H9 (cell line): Measurements from ENCODE around the gene PPP2R3B. TPM values are rescaled to one million over a fixed set of nuclear protein-coding genes. Genes with fewer than 3 reads are reported as not detected.

Experiments used
- DNase-seq: peaks from one replicate; pipeline ENCODE4 v3.0.0-alpha.2; 2017
- H2AFZ ChIP-seq: one replicate; pipeline ENCODE4 v1.6.1; 2013; ENCODE audit warnings: mild to moderate bottlenecking, low read length, control low read depth, moderate library complexity
- H2AK5ac ChIP-seq: 2 replicates; pipeline ENCODE4 v1.6.1; 2013; ENCODE audit warnings: low read length, control low read depth, mixed read lengths; ENCODE audit not compliant: insufficient read length
- H2BK120ac ChIP-seq: one replicate; pipeline ENCODE4 v1.6.1; 2013; ENCODE audit warnings: low read depth, mild to moderate bottlenecking, low read length, control low read depth, inconsistent platforms; ENCODE audit not compliant: poor library complexity, severe bottlenecking
- H2BK12ac ChIP-seq: 2 replicates; pipeline ENCODE4 v1.6.1; 2013; ENCODE audit warnings: low read length, control low read depth, mixed read lengths, low read depth; ENCODE audit not compliant: insufficient read length
- H2BK15ac ChIP-seq: 2 replicates; pipeline ENCODE4 v1.6.1; 2013; ENCODE audit warnings: low read depth, low read length, control low read depth
- H2BK20ac ChIP-seq: one replicate; pipeline ENCODE4 v1.6.1; 2013; ENCODE audit warnings: low read depth, mild to moderate bottlenecking, low read length, control low read depth, inconsistent platforms; ENCODE audit not compliant: poor library complexity, severe bottlenecking
- H2BK5ac ChIP-seq: 2 replicates; pipeline ENCODE4 v1.6.1; 2013; ENCODE audit warnings: low read length, control low read depth, mixed read lengths; ENCODE audit not compliant: insufficient read length
- H3K14ac ChIP-seq: 2 replicates; pipeline ENCODE4 v1.6.1; 2013; ENCODE audit warnings: low read length, control low read depth; ENCODE audit not compliant: insufficient read depth
- H3K18ac ChIP-seq: 2 replicates; pipeline ENCODE4 v1.6.1; 2013; ENCODE audit warnings: low read depth, mild to moderate bottlenecking, mixed read lengths, low read length, control low read depth; ENCODE audit not compliant: insufficient read length
- H3K23ac ChIP-seq: 2 replicates; pipeline ENCODE4 v1.6.1; 2013; ENCODE audit warnings: low read length, control low read depth, mixed read lengths, low read depth; ENCODE audit not compliant: insufficient read length
- H3K23me2 ChIP-seq: 2 replicates; pipeline ENCODE4 v1.6.1; 2013; ENCODE audit warnings: low read depth, mild to moderate bottlenecking, mixed read lengths, low read length, control low read depth; ENCODE audit not compliant: insufficient read length, poor library complexity, severe bottlenecking
- H3K27ac ChIP-seq: 2 replicates; pipeline ENCODE4 v1.5.1; 2013; ENCODE audit warnings: low read length, control low read depth, mixed read lengths, low read depth; ENCODE audit not compliant: insufficient read length
- H3K27me3 ChIP-seq: 2 replicates; pipeline ENCODE4 v1.6.1; 2013; ENCODE audit warnings: low read length, control low read depth, inconsistent platforms; ENCODE audit not compliant: insufficient read depth
- H3K4ac ChIP-seq: 2 replicates; pipeline ENCODE4 v1.6.1; 2013; ENCODE audit warnings: low read depth, mild to moderate bottlenecking, control low read depth, inconsistent platforms, low read length, moderate library complexity
- H3K4me1 ChIP-seq: 2 replicates; pipeline ENCODE4 v1.6.1; 2013; ENCODE audit warnings: low read length, control low read depth, inconsistent platforms; ENCODE audit not compliant: insufficient read depth
- H3K4me2 ChIP-seq: 2 replicates; pipeline ENCODE4 v1.6.1; 2013; ENCODE audit warnings: low read length, control low read depth, mixed read lengths; ENCODE audit not compliant: insufficient read length, insufficient read depth
- H3K56ac ChIP-seq: 2 replicates; pipeline ENCODE4 v1.6.1; 2013; ENCODE audit warnings: low read depth, mild to moderate bottlenecking, mixed read lengths, low read length, control low read depth; ENCODE audit not compliant: insufficient read length
- H3K79me1 ChIP-seq: 2 replicates; pipeline ENCODE4 v1.6.1; 2013; ENCODE audit warnings: low read depth, mild to moderate bottlenecking, moderate library complexity, low read length, control low read depth, inconsistent platforms; ENCODE audit not compliant: insufficient read depth, poor library complexity, severe bottlenecking
- H3K79me2 ChIP-seq: 2 replicates; pipeline ENCODE4 v1.6.1; 2013; ENCODE audit warnings: low read length, control low read depth, inconsistent platforms; ENCODE audit not compliant: insufficient read depth
- H3K9ac ChIP-seq: 2 replicates; pipeline ENCODE4 v1.6.1; 2013; ENCODE audit warnings: low read length, control low read depth, mixed read lengths; ENCODE audit not compliant: insufficient read length; ENCODE audit errors: extremely low read depth
- H3K9me3 ChIP-seq: one replicate; pipeline ENCODE4 v1.6.1; 2013; ENCODE audit warnings: low read depth, low read length, inconsistent platforms; ENCODE audit not compliant: control insufficient read depth
- H3T11ph ChIP-seq: one replicate; pipeline ENCODE4 v1.6.1; 2013; ENCODE audit warnings: mild to moderate bottlenecking, low read length, control low read depth, inconsistent platforms
- H4K20me1 ChIP-seq: one replicate; pipeline ENCODE4 v1.6.1; 2013; ENCODE audit not compliant: control insufficient read depth, insufficient read length, insufficient read depth
- H4K5ac ChIP-seq: 2 replicates; pipeline ENCODE4 v1.6.1; 2013; ENCODE audit warnings: low read depth, mild to moderate bottlenecking, mixed read lengths, low read length, control low read depth; ENCODE audit not compliant: insufficient read length
- H4K8ac ChIP-seq: replicated peaks from 2 replicates; pipeline ENCODE4 v1.6.1; 2013; ENCODE audit warnings: low read length, control low read depth, mixed read lengths, low read depth; ENCODE audit not compliant: insufficient read length
- H4K91ac ChIP-seq: 2 replicates; pipeline ENCODE4 v1.6.1; 2013; ENCODE audit warnings: low read depth, mild to moderate bottlenecking, moderate library complexity, mixed read lengths, low read length, control low read depth; ENCODE audit not compliant: insufficient read length
- H3K27ac Mint-ChIP-seq, 3 experiments: 2 replicates in 2 of 3; 3 replicates in 1 of 3; pipeline ENCODE4 v1.8.0; 2020 to 2021; ENCODE audit warnings: mixed read lengths in 3 of 3, mild to moderate bottlenecking in 1 of 3, moderate library complexity in 1 of 3
- H3K27me3 Mint-ChIP-seq: 2 replicates; pipeline ENCODE4 v1.8.0; 2021; ENCODE audit warnings: low read depth, mild to moderate bottlenecking, moderate library complexity, mixed read lengths
- H3K36me3 Mint-ChIP-seq, 3 experiments: 2 replicates in 2 of 3; 3 replicates in 1 of 3; pipeline ENCODE4 v1.8.0; 2020 to 2021; ENCODE audit warnings: low read depth in 3 of 3, mixed read lengths in 3 of 3; ENCODE audit not compliant: insufficient read depth in 1 of 3
- H3K4me1 Mint-ChIP-seq, 2 experiments: 2 replicates each; pipeline ENCODE4 v1.8.0; 2020; ENCODE audit warnings: mixed read lengths in 2 of 2
- H3K4me3 Mint-ChIP-seq, 2 experiments: 2 replicates in 1 of 2; 3 replicates in 1 of 2; pipeline ENCODE4 v1.8.0; 2020 to 2021; ENCODE audit warnings: mild to moderate bottlenecking in 2 of 2, mixed read lengths in 2 of 2, moderate library complexity in 1 of 2
- H3K9me3 Mint-ChIP-seq, 2 experiments: 2 replicates in 1 of 2; 3 replicates in 1 of 2; pipeline ENCODE4 v1.8.0; 2020; ENCODE audit warnings: mild to moderate bottlenecking in 2 of 2, mixed read lengths in 2 of 2, moderate library complexity in 1 of 2
- WGBS: extraction: QIAGEN DNeasy Blood & Tissue Kit; methylation state at CpG from one replicate; pipeline ENCODE4 v1.1.7; 2013; ENCODE audit warnings: missing lambda C conversion rate, low lambda C conversion rate, mixed read lengths; ENCODE audit not compliant: insufficient read length; ENCODE audit errors: extremely low coverage; 5-methylcytosine and 5-hydroxymethylcytosine counted together
- total RNA-seq: library from RNA; stranded (reverse); gene quantifications from 2 replicates; pipeline ENCODE4 v1.2.1, GENCODE V29; 2021
- TF ChIP-seq, protein P1 (sequence below): fragments of 200-600 bp; sonication (generic); conservative IDR thresholded peaks from 3 replicates; pipeline ENCODE4 v1.8.0; 2021; ENCODE audit warnings: antibody characterized with exemption, mild to moderate bottlenecking

PPP2R3B gene
- total RNA-seq, 1 experiment from 2014 or later = 72.1 TPM

- Histone ChIP-seq H2BK12ac (no peak overlapping the region), H3K27ac (no peak overlapping the region), H3K4me1 (no peaks in the 10 kb centered on the region; the same call in 1 of the 2 replicates), H2BK20ac (no peak overlapping the region), H3K23me2 (no peaks in the 10 kb centered on the region), H4K20me1 (no peaks in the 10 kb centered on the region), H3K79me1 (no peaks in the 10 kb centered on the region), H3K9me3 (no peaks in the 10 kb centered on the region), H4K8ac (no peak overlapping the region), H3K56ac (no peak overlapping the region), H2BK5ac (no peak overlapping the region), H2AK5ac (no peak overlapping the region), H3K18ac (no peak overlapping the region), H2BK120ac (no peak overlapping the region), H4K91ac (no peak overlapping the region), H3K14ac (no peak overlapping the region), H2BK15ac (no peak overlapping the region), H3K9ac (no peak overlapping the region), H3K27me3 (no peaks in the 10 kb centered on the region), H3T11ph (no peak overlapping the region), H3K4ac (no peak overlapping the region), H3K23ac (no peak overlapping the region), H3K4me2 (no peak overlapping the region), H4K5ac (no peak overlapping the region), H3K79me2 (no peaks in the 10 kb centered on the region), H2AFZ (no peak overlapping the region)
- WGBS = no CpG with 5 or more reads among the region's 41 CpGs
- DNase-seq = no peak
- Mint-ChIP-seq H3K27me3 (peaks cover 6% of the 10 kb centered on the region), H3K9me3 (peaks cover 2 to 8% of the 10 kb centered on the region in 2 experiments; a peak in 2 of 5 replicates), H3K36me3 (peaks cover 0 to 5% (median 2%) of the 10 kb centered on the region in 3 experiments; a peak in 3 of 7 replicates), H3K4me1 (peaks cover 4 to 6% of the 10 kb centered on the region in 2 experiments), H3K4me3 (no peak overlapping the region), H3K27ac (no peak overlapping the region)
- TF ChIP-seq, protein P1, sequence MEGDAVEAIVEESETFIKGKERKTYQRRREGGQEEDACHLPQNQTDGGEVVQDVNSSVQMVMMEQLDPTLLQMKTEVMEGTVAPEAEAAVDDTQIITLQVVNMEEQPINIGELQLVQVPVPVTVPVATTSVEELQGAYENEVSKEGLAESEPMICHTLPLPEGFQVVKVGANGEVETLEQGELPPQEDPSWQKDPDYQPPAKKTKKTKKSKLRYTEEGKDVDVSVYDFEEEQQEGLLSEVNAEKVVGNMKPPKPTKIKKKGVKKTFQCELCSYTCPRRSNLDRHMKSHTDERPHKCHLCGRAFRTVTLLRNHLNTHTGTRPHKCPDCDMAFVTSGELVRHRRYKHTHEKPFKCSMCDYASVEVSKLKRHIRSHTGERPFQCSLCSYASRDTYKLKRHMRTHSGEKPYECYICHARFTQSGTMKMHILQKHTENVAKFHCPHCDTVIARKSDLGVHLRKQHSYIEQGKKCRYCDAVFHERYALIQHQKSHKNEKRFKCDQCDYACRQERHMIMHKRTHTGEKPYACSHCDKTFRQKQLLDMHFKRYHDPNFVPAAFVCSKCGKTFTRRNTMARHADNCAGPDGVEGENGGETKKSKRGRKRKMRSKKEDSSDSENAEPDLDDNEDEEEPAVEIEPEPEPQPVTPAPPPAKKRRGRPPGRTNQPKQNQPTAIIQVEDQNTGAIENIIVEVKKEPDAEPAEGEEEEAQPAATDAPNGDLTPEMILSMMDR = no peak
These were observed 34.0 kb upstream of the PPP2R3B start for GRCh38 chrX:420496-421223.
